GM12878 (cell line): Measurements from ENCODE around the gene PLPPR1. TPM values are rescaled to one million over a fixed set of nuclear protein-coding genes. Genes with fewer than 3 reads are reported as not detected.

Source experiments
- ATAC-seq: fragments of 200-7000 bp; cut with Tn5 transposase; 3 replicates; pipeline ENCODE4 v1.9.1; 2020; ENCODE audit warnings: mild to moderate bottlenecking, moderate library complexity
- BruUV-seq: library from RNA; stranded (reverse); fragments of 400-500 nt; replicated peaks from 2 replicates; lab custom pipeline; 2021; lab: Mats Ljungman, UMichigan
- CTCF ChIA-PET: fragments of 300-600 bp; sonication (Branson Sonifier 250); formaldehyde crosslinking; extraction: SDS; loops from one replicate; lab custom pipeline; 2021; ENCODE audit warnings: inconsistent platforms; lab: Yijun Ruan, JAX
- POLR2A ChIA-PET: fragments of 350-600 bp; formaldehyde crosslinking; extraction: SDS; loops from one replicate; lab custom pipeline; 2021; ENCODE audit warnings: inconsistent platforms; lab: Charles Lee
- RAD21 ChIA-PET: fragments of 300-600 bp; sonication (Branson Sonifier 250); formaldehyde crosslinking; loops from one replicate; lab custom pipeline; 2023; ENCODE audit warnings: antibody characterized with exemption; ENCODE audit not compliant: unreplicated experiment; lab: Charles Lee
- SMC1A ChIA-PET: fragments of 300-600 bp; sonication (Branson Sonifier 250); formaldehyde crosslinking; loops from one replicate; lab custom pipeline; 2023; ENCODE audit not compliant: unreplicated experiment, uncharacterized antibody; lab: Charles Lee
- DNase-seq: peaks from one replicate; pipeline ENCODE4 v3.0.0-alpha.2; 2011; ENCODE audit warnings: low read depth, low spot score
- FAIRE-seq: peaks from 3 replicates; lab custom pipeline; 2011; peaks lifted over from hg19 to GRCh38; lab: Jason Lieb, UNC
- H2AFZ ChIP-seq: 2 replicates; pipeline ENCODE4 v1.6.0; 2011; ENCODE audit warnings: low read depth, low read length, control low read depth; ENCODE audit not compliant: control insufficient read depth
- H3K27ac ChIP-seq: 2 replicates; pipeline ENCODE4 v1.5.1; 2011; ENCODE audit warnings: control low read depth; ENCODE audit not compliant: control insufficient read depth, insufficient read depth
- H3K27me3 ChIP-seq, 2 experiments: replicated peaks in 1 of 2; 2 replicates each; pipeline versions ENCODE4 v1.6.0 to v1.6.1; 2011; ENCODE audit warnings: low read length in 1 of 2; ENCODE audit not compliant: control insufficient read depth in 2 of 2, insufficient read depth in 2 of 2
- H3K36me3 ChIP-seq, 2 experiments: 2 replicates each; pipeline ENCODE4 v1.5.1; 2011; ENCODE audit warnings: low read length in 1 of 2; ENCODE audit not compliant: control insufficient read depth in 2 of 2, insufficient read depth in 2 of 2
- H3K4me1 ChIP-seq: 2 replicates; pipeline ENCODE4 v1.6.1; 2011; ENCODE audit warnings: mild to moderate bottlenecking, low read length, moderate library complexity, mixed read lengths; ENCODE audit not compliant: control insufficient read depth, insufficient read depth
- H3K4me2 ChIP-seq: 2 replicates; pipeline ENCODE4 v1.6.0; 2011; ENCODE audit warnings: control low read depth; ENCODE audit not compliant: control insufficient read depth, insufficient read depth
- H3K4me3 ChIP-seq: fragments of 200-600 bp; sonication (generic); 2 replicates; pipeline ENCODE4 v1.5.1; 2016
- H3K79me2 ChIP-seq: 2 replicates; pipeline ENCODE4 v1.6.0; 2011; ENCODE audit warnings: low read length; ENCODE audit not compliant: control insufficient read depth, insufficient read depth
- H3K9ac ChIP-seq: 2 replicates; pipeline ENCODE4 v1.8.0; 2011; ENCODE audit warnings: low read length, control low read depth, mixed read lengths; ENCODE audit not compliant: control insufficient read depth, insufficient read depth
- H3K9me3 ChIP-seq: replicated peaks from 3 replicates; pipeline ENCODE4 v1.5.1; 2011; ENCODE audit warnings: mild to moderate bottlenecking, low read length; ENCODE audit not compliant: control insufficient read depth, insufficient read depth
- H4K20me1 ChIP-seq: 2 replicates; pipeline ENCODE4 v1.6.0; 2011; ENCODE audit not compliant: control insufficient read depth, insufficient read depth
- BHLHE40 ChIP-seq, 2 experiments: fragments of 450-650 bp in 1 of 2; IDR thresholded peaks; 2 replicates each; pipeline ENCODE4 v1.6.1; 2011 to 2017; ENCODE audit warnings: low read depth in 2 of 2, borderline replicate concordance in 1 of 2, improper control_type of control experiment in 1 of 2, low read length in 1 of 2, mild to moderate bottlenecking in 1 of 2
- BRCA1 ChIP-seq: IDR thresholded peaks from 2 replicates; pipeline ENCODE4 v1.6.1; 2011; ENCODE audit warnings: low read depth, low read length, improper control_type of control experiment
- CHD1 ChIP-seq: IDR thresholded peaks from 2 replicates; pipeline ENCODE4 v1.6.1; 2012; ENCODE audit warnings: low read depth, low read length, improper control_type of control experiment
- EGR1 ChIP-seq, 2 experiments: IDR thresholded peaks; 1 replicate in 1 of 2; 2 replicates in 1 of 2; pipeline ENCODE4 v1.6.1; 2011 to 2012; ENCODE audit warnings: low read depth in 2 of 2, low read length in 2 of 2, borderline replicate concordance in 1 of 2, mild to moderate bottlenecking in 1 of 2, moderate library complexity in 1 of 2
- HDGF ChIP-seq: fragments of 450-650 bp; IDR thresholded peaks from 2 replicates; pipeline ENCODE4 v1.6.1; 2016; ENCODE audit warnings: antibody characterized with exemption
- IKZF2 ChIP-seq, 2 experiments: fragments of 450-650 bp; IDR thresholded peaks; 2 replicates each; pipeline ENCODE4 v1.6.1; 2017; ENCODE audit warnings: mild to moderate bottlenecking in 2 of 2, moderate library complexity in 2 of 2
- IRF4 ChIP-seq: IDR thresholded peaks from 2 replicates; pipeline ENCODE4 v1.6.1; 2011; ENCODE audit warnings: low read depth, low read length
- NRF1 ChIP-seq: conservative IDR thresholded peaks from 2 replicates; pipeline ENCODE4 v1.6.1; 2011; ENCODE audit warnings: mild to moderate bottlenecking, low read depth, low read length, improper control_type of control experiment
- POLR2AphosphoS2 ChIP-seq: IDR thresholded peaks from 2 replicates; pipeline ENCODE4 v1.6.1; 2011; ENCODE audit warnings: low read depth, mild to moderate bottlenecking, low read length, improper control_type of control experiment, moderate library complexity
- SP1 ChIP-seq: IDR thresholded peaks from one replicate; pipeline ENCODE4 v1.6.1; 2011; ENCODE audit warnings: low read depth, low read length
- SPI1 ChIP-seq: IDR thresholded peaks from 2 replicates; pipeline ENCODE4 v1.6.1; 2011; ENCODE audit warnings: low read depth, mild to moderate bottlenecking, low read length, moderate library complexity, borderline replicate concordance; ENCODE audit not compliant: insufficient read depth
- SUPT20H ChIP-seq: IDR thresholded peaks from 2 replicates; pipeline ENCODE4 v1.6.1; 2011; ENCODE audit warnings: low read depth, mild to moderate bottlenecking, low read length, moderate library complexity, borderline replicate concordance; ENCODE audit not compliant: control insufficient read depth
- WRNIP1 ChIP-seq: IDR thresholded peaks from 2 replicates; pipeline ENCODE4 v1.6.1; 2011; ENCODE audit warnings: low read depth, low read length, improper control_type of control experiment, borderline replicate concordance
- ZSCAN29 ChIP-seq: fragments of 450-650 bp; IDR thresholded peaks from 2 replicates; pipeline ENCODE4 v1.6.1; 2017; ENCODE audit warnings: mild to moderate bottlenecking, moderate library complexity
- WGBS: methylation state at CpG from one replicate; pipeline ENCODE4 v1.1.6; 2016; ENCODE audit warnings: low lambda C conversion rate; ENCODE audit not compliant: insufficient replicate concordance, insufficient coverage; ENCODE audit errors: missing lambda C conversion rate; 5-methylcytosine and 5-hydroxymethylcytosine counted together
- in situ Hi-C: fragments of 300-500 bp; cut with MboI; formaldehyde crosslinking; loops from 9 replicates; pipeline ENCODE4 v1.14.3; 2018; ENCODE audit warnings: mixed read lengths
- intact Hi-C: fragments of 100-400 bp; cut with micrococcal nuclease; formaldehyde crosslinking; loops from one replicate; pipeline ENCODE4 v1.14.2; 2022; ENCODE audit not compliant: unreplicated experiment
- polyA plus RNA-seq, 11 experiments: library from polyadenylated mRNA; depleted of rRNA in 4 of 11; unstranded in 6 of 11; stranded (reverse) in 5 of 11; fragments of >200 nt; fragmentation: Nextera tagmentation in 4 of 11; fragmentation: Illumina TruSeq in 1 of 11; extraction: Ambion mirVana in 4 of 11; extraction: Trizol in 1 of 11; gene quantifications; 1 replicate in 1 of 11; 2 replicates in 10 of 11; pipeline versions ENCODE4 v1.2.1 to v1.2.3, GENCODE V29; 2011 to 2016; ENCODE audit warnings: inconsistent platforms in 2 of 11, missing spikeins in 2 of 11, low read depth in 1 of 11
- total RNA-seq, 4 experiments: library from RNA; depleted of rRNA in 3 of 4; stranded (reverse); fragments of >200 nt in 3 of 4; fragmentation: Illumina TruSeq in 1 of 4; extraction: Trizol in 1 of 4; gene quantifications; 2 replicates each; pipeline versions ENCODE4 v1.2.1 to v1.2.3, GENCODE V29; 2013 to 2021
- TF ChIP-seq, protein P1 (sequence below): IDR thresholded peaks from 2 replicates; pipeline ENCODE4 v1.6.1; 2011; ENCODE audit warnings: mild to moderate bottlenecking, low read depth, low read length, moderate library complexity; ENCODE audit not compliant: insufficient replicate concordance
- TF ChIP-seq, protein P2 (sequence below), 3 experiments: IDR thresholded peaks in 2 of 3; conservative IDR thresholded peaks in 1 of 3; 2 replicates each; pipeline ENCODE4 v1.5.1; 2011; ENCODE audit warnings: low read depth in 3 of 3, low read length in 3 of 3, mild to moderate bottlenecking in 3 of 3, control low read depth in 2 of 3, moderate library complexity in 2 of 3, inconsistent platforms in 1 of 3, mixed read lengths in 1 of 3; ENCODE audit not compliant: control insufficient read depth in 2 of 3, insufficient read depth in 1 of 3; ENCODE audit errors: extremely low read depth in 1 of 3

The PLPPR1 gene
- total and polyA plus RNA-seq, 10 of the 15 experiments (the other 5 are each of a cell fraction or from before 2014, with no cell fraction given), result 0.69 TPM; not detected in 9

DNA sequence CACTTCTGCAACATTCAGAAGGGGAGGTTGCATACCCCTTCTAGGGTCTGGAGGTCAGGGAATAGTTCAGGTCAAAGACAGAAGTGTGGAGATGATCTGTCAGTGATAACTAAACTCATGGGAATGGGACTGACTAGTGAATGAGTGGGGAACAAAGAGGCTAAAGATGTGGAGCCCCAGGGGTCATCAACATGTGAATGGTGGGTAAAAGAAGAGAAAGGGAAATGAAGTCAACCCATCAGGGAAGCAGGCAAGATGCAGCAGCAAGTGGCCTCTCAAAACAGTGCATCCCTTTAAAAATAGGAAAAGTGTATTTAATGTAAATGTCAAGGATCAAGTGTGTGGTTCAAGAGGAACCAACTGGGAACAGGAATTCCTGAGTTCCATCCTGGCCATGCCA lies 69.9 kb downstream of the PLPPR1 start:
- Histone ChIP-seq H4K20me1 (no peaks in the 10 kb centered on the region), H3K4me3 (no peak overlapping the region), H3K4me1 (no peaks in the 10 kb centered on the region), H3K27ac (no peak overlapping the region), H3K79me2 (no peaks in the 10 kb centered on the region), H3K4me2 (no peak overlapping the region), H3K9me3 (no peaks in the 10 kb centered on the region), H3K36me3 (no peaks in the 10 kb centered on the region), H3K27me3 (no peaks in the 10 kb centered on the region; a peak in 1 of 4 replicates), H2AFZ (no peak overlapping the region), H3K9ac (no peak overlapping the region)
- ChIA-PET SMC1A (no interaction called here), POLR2A (no interaction called here), RAD21 (no interaction called here), CTCF (no interaction called here)
- intact Hi-C loops (no loop called here), in situ Hi-C loops (no loop called here)
- ATAC-seq, result no peak
- no TSS peak for BruUV-seq
- FAIRE-seq, result no peak
- TF ChIP-seq, protein P1, sequence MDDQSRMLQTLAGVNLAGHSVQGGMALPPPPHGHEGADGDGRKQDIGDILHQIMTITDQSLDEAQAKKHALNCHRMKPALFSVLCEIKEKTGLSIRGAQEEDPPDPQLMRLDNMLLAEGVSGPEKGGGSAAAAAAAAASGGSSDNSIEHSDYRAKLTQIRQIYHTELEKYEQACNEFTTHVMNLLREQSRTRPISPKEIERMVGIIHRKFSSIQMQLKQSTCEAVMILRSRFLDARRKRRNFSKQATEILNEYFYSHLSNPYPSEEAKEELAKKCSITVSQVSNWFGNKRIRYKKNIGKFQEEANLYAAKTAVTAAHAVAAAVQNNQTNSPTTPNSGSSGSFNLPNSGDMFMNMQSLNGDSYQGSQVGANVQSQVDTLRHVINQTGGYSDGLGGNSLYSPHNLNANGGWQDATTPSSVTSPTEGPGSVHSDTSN, result no peak
- no peak for DNase-seq

DNA sequence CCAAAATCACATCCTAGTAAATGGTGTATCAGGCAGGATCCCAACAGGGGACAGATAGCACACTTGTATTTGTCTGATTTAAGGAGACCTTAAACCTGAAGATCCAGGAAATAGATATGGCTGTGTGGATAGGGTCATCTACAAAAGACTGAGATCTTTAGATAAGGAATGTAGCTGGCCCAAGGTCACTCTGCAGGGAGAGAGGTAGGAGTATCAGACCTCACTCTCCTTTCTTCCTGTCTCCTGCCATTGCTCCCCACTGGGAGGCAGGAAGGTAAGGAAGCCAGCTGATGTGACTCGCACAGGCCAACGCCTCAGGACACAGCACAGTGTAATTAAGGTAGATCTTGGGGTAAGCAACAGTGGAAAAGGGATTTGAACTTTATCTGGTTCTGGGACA lies 85.8 kb downstream of the PLPPR1 start:
- POLR2A ChIA-PET, result no interaction called here
- WGBS, result 26% methylated on average over 2 of the region's 2 CpGs
- Histone ChIP-seq H3K27me3 (no peaks in the 10 kb centered on the region), H3K4me1 (no peaks in the 10 kb centered on the region), H3K36me3 (no peaks in the 10 kb centered on the region), H3K27ac (no peak overlapping the region), H3K4me2 (no peak overlapping the region), H3K4me3 (no peak overlapping the region), H3K9ac (no peak overlapping the region), H2AFZ (no peak overlapping the region), H3K79me2 (no peaks in the 10 kb centered on the region), H4K20me1 (no peaks in the 10 kb centered on the region), H3K9me3 (no peaks in the 10 kb centered on the region)
- no TSS peak for BruUV-seq
- no peak for ATAC-seq
- CTCF ChIA-PET, result interaction anchor here (0.8 kb wide), 1 partner anchor 414 kb away, joined by 3 read pairs; no protein-coding TSS in a partner anchor
- no peak for FAIRE-seq
- in situ Hi-C loops, result no loop called here
- SMC1A ChIA-PET, result no interaction called here
- RAD21 ChIA-PET, result no interaction called here
- DNase-seq, result no peak
- intact Hi-C loops, result no loop called here
- TF ChIP-seq SP1, result no peak
- no peak for TF ChIP-seq CHD1
- TF ChIP-seq ZSCAN29, result no peak
- no peak for TF ChIP-seq SPI1
- no peak for TF ChIP-seq IKZF2 (IDR thresholded peaks at IDR 0.05)
- TF ChIP-seq SUPT20H, result no peak
- no peak for TF ChIP-seq POLR2AphosphoS2
- no peak for TF ChIP-seq NRF1
- TF ChIP-seq, protein P2, sequence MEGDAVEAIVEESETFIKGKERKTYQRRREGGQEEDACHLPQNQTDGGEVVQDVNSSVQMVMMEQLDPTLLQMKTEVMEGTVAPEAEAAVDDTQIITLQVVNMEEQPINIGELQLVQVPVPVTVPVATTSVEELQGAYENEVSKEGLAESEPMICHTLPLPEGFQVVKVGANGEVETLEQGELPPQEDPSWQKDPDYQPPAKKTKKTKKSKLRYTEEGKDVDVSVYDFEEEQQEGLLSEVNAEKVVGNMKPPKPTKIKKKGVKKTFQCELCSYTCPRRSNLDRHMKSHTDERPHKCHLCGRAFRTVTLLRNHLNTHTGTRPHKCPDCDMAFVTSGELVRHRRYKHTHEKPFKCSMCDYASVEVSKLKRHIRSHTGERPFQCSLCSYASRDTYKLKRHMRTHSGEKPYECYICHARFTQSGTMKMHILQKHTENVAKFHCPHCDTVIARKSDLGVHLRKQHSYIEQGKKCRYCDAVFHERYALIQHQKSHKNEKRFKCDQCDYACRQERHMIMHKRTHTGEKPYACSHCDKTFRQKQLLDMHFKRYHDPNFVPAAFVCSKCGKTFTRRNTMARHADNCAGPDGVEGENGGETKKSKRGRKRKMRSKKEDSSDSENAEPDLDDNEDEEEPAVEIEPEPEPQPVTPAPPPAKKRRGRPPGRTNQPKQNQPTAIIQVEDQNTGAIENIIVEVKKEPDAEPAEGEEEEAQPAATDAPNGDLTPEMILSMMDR (IDR thresholded peaks at IDR 0.05 in 2 of 3, conservative IDR thresholded peaks at IDR 0.05 in 1 of 3; ENCODE audit: control insufficient read depth in 2 of 3, extremely low read depth in 1 of 3, insufficient read depth in 1 of 3, low read depth in 3 of 3, low read length in 3 of 3), result no peak
- TF ChIP-seq WRNIP1, result no peak
- TF ChIP-seq BRCA1, result no peak
- no peak for TF ChIP-seq EGR1 (IDR thresholded peaks at IDR 0.05; ENCODE audit: borderline replicate concordance in 1 of 2, low read depth in 2 of 2, low read length in 2 of 2)
- TF ChIP-seq BHLHE40 (IDR thresholded peaks at IDR 0.05; ENCODE audit: borderline replicate concordance in 1 of 2, low read depth in 2 of 2, low read length in 1 of 2), result no peak
- no peak for TF ChIP-seq IRF4
- TF ChIP-seq HDGF, result no peak
